Gastrocnemius medialis (tissue), 4 donors: ENCODE results near the gene PIWIL1.

Source experiments
- CTCF ChIP-seq, 5 experiments: fragments of 450-650 bp in 3 of 5; fragments of 200-600 bp in 2 of 5; sonication (generic) in 2 of 5; IDR thresholded peaks in 4 of 5; conservative IDR thresholded peaks in 1 of 5; 1 replicate in 4 of 5; 2 replicates in 1 of 5; pipeline ENCODE4 v1.5.1; 2016 to 2019; ENCODE audit warnings: antibody characterized with exemption in 5 of 5, mild to moderate bottlenecking in 3 of 5, moderate library complexity in 3 of 5
- POLR2A ChIP-seq, 2 donors: fragments of 450-650 bp; IDR thresholded peaks; one replicate each; pipeline ENCODE4 v1.6.1; 2017; ENCODE audit warnings: antibody characterized with exemption in 2 of 2, mild to moderate bottlenecking in 2 of 2, moderate library complexity in 2 of 2

GRCh38 chr12:130405332-130405731 lies 67.6 kb downstream of the PIWIL1 start:
- TF ChIP-seq CTCF (IDR thresholded peaks at IDR 0.05 in 4 of 5, conservative IDR thresholded peaks at IDR 0.05 in 1 of 5) = no peak
- TF ChIP-seq POLR2A (IDR thresholded peaks at IDR 0.05) = no peak
